GM10266 (cell line): ENCODE data around the gene PTPRD.
"Not testable (repeated sequence)": the region's sequence is repeated elsewhere in the genome, so short reads cannot be mapped to it uniquely, and the experiment has no call there.

Experiments used
- DNase-seq: peaks from one replicate; pipeline ENCODE4 v3.0.0; 2012; ENCODE audit errors: extremely low spot score
- TF ChIP-seq, protein P1 (sequence below): IDR thresholded peaks from 2 replicates; pipeline ENCODE4 v1.5.1; 2012; ENCODE audit warnings: mild to moderate bottlenecking, low read depth; ENCODE audit not compliant: control insufficient read depth, insufficient read depth; ENCODE audit errors: missing control alignments

The PTPRD gene

DNA sequence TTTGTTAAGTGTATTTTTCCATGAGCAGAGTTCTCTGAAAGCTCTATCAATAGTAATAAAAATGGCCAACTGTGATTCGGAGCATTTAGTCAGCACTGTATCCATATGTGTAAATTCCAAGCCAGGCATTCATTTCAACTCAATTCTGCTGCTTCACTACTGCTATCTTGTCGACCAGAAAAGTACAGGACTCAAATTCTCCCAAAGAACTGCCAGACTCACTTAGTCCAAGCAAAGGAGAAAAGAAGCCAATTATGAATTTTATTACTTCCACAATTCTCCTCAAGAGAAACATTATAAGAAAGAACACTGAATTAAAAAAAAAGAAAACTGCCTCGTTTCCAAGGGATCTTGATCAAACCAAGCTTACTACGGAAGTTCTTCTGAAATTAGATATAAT, 1906.9 kb downstream of the PTPRD start:
- DNase-seq, result no peak
- TF ChIP-seq, protein P1, sequence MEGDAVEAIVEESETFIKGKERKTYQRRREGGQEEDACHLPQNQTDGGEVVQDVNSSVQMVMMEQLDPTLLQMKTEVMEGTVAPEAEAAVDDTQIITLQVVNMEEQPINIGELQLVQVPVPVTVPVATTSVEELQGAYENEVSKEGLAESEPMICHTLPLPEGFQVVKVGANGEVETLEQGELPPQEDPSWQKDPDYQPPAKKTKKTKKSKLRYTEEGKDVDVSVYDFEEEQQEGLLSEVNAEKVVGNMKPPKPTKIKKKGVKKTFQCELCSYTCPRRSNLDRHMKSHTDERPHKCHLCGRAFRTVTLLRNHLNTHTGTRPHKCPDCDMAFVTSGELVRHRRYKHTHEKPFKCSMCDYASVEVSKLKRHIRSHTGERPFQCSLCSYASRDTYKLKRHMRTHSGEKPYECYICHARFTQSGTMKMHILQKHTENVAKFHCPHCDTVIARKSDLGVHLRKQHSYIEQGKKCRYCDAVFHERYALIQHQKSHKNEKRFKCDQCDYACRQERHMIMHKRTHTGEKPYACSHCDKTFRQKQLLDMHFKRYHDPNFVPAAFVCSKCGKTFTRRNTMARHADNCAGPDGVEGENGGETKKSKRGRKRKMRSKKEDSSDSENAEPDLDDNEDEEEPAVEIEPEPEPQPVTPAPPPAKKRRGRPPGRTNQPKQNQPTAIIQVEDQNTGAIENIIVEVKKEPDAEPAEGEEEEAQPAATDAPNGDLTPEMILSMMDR, result no peak

DNA sequence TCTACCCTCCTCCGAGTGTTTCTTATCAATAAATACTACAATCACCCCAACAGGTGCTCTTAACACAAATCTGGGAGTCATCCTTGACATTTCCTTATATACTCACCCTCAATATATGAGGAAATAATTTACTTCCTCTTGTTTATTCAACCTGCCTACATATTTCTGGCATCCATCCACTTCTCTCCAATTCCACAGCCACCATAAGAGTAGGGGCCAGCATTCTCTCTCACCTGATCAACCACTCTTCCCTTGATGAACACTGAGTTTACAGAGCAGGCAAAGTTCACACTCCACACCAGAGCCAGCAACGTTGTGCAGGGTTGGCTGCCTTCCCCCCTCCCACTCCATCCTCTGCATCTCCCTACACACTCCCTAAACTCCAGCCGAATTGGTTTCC, 1908.9 kb downstream of the PTPRD start:
- TF ChIP-seq, protein P1, result no peak

DNA sequence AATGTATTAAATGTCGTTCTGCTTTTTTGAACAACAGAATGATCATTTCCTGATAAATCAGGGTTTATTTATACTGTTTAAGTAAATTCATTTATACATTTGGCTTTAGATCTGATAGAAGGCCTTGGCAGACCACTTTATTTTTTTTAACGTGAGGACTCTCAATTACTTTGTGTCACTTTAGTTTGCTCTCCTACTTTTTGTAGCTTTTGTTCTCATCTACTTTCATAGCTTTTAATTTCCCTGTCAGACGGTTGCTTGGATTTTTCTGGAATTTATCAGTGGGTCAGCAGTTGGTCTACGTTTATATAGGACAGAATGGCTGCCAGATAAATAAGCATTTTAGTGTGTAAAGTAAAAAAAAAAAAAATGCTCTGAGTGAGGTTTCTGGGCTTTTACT, 1910.9 kb downstream of the PTPRD start:
- DNase-seq, result no peak
- TF ChIP-seq, protein P1, result no peak

More for the DNA sequence above, 1908.9 kb downstream of the PTPRD start:
- DNase-seq, result no peak

DNA sequence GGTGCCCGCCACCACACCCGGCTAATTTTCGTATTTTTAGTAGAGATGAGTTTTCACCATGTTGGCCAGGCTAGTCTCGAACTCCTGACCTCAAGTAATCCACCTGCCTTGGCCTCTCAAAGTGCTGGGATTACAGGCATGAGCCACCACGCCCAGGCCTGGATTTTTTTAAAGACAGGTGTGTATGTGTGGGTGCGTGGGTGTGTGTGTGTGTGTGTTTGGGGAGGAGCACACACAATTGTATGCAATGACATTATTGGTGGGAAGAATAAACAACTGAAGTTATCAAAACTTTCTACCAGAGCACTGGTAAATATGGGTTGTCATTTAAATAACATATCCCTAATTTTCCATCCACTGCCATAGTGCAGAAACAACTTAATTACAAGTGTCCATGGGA, 1915.2 kb downstream of the PTPRD start:
- DNase-seq, result not testable (repeated sequence)

DNA sequence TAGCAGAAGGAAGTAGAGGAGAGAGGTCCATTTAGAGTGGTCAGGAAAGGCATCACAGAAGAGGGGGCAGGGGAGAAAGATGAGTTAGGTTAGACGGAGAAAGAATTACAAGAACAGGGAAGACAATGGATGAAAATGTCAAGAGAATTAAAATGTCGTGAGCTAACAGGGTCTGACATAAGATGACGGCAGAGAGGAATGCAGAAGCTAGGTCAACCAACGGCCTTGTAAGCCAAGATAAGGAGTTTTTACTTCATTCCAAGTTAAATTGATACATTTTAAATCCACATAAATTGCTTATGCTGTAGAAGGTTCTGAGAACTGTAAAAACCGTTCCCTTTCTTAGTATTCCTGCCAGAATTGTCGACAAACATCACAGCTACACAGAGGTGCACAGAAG, 1916.3 kb downstream of the PTPRD start:
- TF ChIP-seq, protein P1, result no peak
- DNase-seq, result no peak

DNA sequence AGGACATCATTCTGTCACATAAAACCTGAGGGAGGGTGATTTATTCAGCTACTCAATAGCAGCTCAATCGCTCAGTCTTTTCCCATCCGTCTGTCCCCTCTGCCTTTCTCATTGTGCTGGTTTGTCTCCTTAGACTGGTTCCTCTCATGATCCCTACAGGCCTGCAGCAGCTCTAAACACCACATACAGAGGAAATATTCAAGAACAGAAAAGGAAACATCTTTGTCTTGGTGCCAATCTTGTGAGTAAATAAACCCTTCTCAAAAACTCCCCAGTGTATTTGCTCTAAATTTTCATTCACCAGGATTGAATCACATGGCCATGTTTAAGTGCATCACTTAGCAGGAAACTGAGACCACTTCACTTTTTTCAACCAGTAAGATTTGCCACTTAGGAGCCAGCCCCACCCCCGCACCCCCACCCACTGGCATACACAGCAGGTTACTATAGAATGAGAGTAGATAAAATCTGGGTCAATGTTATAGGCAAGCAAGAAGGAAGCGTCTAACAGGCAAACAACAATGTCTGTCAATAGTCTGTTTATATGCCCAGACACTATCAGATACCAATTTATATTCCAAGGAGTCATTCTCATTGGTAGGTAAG, 1917.7 kb downstream of the PTPRD start:
- TF ChIP-seq, protein P1, result no peak
- no peak for DNase-seq

DNA sequence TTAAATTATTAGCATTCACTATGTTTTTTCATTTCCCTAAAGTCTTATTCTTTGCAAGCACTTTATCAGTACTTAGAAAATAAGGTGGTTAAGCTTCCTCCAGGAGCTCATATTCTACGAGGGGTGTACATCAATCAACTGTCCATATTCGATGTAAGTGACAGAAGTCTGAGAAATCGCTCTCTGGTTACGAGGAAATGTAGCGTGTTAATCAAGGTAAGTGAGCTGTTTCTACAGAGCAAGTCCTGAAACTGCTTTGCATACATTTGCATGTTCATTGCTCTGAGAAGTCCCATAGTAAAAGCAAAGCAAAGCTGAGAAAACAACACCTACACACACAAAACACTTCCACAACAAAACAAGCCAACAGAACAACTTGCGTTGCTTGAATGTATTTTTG, 1919.3 kb downstream of the PTPRD start:
- TF ChIP-seq, protein P1, result no peak
- no peak for DNase-seq

DNA sequence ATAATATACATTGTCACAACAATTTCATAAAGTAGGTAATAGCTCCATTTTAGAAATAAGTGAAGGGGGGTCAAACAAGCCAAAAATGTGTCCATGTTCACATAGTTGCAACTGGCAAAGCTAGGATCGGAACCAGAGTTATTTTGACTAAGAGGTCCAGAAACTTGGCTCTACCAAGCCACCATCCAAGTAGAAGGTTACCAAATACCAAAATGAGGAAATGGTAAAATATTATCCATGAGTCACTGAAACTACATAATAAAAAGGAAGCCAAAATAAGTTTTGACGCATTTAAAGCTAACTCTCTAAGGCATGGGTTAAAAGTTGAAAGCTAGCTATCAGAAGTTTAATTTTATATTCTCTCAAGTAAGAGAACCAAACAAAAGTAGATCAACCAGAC, 1926.3 kb downstream of the PTPRD start:
- TF ChIP-seq, protein P1, result no peak
- no peak for DNase-seq
